Prostate gland (tissue), 2 donors: ENCODE results near the gene PRDM16.

Source experiments
- CTCF ChIP-seq, 4 experiments: fragments of 200-600 bp in 2 of 4; fragments of 450-650 bp in 2 of 4; sonication (generic) in 2 of 4; IDR thresholded peaks; 1 replicate in 3 of 4; 2 replicates in 1 of 4; pipeline ENCODE4 v1.5.1; 2016 to 2019; ENCODE audit warnings: antibody characterized with exemption in 4 of 4, mild to moderate bottlenecking in 2 of 4, moderate library complexity in 2 of 4
- POLR2A ChIP-seq: fragments of 450-650 bp; IDR thresholded peaks from one replicate; pipeline ENCODE4 v1.6.1; 2016; ENCODE audit warnings: antibody characterized with exemption, mild to moderate bottlenecking
- POLR2AphosphoS5 ChIP-seq: sonication (generic); formaldehyde crosslinking; IDR thresholded peaks from one replicate; pipeline ENCODE4 v1.6.1; 2017; ENCODE audit warnings: antibody characterized with exemption

DNA sequence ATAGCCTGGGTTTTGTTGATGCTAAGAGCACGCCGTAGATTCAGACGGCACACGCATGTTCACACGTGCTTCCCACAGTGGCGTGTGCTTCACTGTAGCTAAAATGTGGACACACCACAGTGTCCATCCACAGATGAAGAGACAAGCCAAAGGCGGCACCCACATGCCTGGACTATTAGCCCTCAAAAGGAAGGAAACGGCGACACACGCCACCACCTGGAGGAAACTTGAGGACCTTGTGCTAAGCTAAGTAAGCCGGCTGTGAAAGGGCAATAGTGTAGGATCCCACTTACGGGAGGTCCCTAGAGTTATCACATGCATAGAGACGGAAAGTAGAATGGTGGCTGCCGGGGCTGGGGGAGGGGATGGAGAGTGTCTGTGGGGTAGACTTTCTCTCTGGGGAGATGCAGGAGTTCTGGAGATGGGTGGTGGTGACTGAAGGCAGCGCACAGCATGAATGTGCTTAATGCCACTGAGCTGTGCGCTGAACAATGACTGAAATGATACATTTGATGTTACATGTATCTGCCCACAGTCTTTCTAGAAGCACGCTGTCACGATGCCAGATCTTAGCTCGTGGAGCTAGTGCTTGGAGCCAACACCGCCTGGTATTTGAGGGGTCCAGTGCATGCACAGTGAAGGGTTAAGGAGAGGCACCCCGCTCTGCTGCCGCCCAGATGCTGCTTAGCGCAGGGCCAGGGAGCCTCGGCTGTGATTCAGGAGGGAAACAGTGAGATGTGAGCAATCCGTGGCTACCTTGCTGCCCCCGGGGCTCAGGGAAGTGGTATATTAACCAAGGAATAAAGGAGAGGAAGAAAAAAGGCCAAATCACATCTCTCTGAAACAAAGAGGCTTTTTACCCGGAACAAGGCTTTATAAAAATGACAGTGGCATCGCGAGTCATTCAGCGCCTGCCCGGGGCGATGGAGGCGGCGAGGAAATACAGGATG is 103.7 kb downstream of the PRDM16 start:
- TF ChIP-seq CTCF (IDR thresholded peaks at IDR 0.05) (no peak), POLR2A (no peak), POLR2AphosphoS5 (no peak)
